Measurements from ENCODE around the gene STARD3.
A peak's percentile ranks its signal among the peaks of the same experiment; 100 is the strongest.

Gene STARD3

GRCh38 chr17:39638317-39638716 lies 1.4 kb downstream of the STARD3 start:
- DNase-seq (ENCODE audit: low read depth in 2 of 2), result no peak

GRCh38 chr17:39639043-39639442 lies 2.1 kb downstream of the STARD3 start:
- DNase-seq (ENCODE audit: low read depth in 2 of 2), result no peak

- DNase-seq (ENCODE audit: low read depth in 2 of 2), result no peak
Observed at GRCh38 chr17:39639566-39640458, 2.9 kb downstream of the STARD3 start.

- DNase-seq (ENCODE audit: low read depth in 2 of 2), result no peak
Observed at GRCh38 chr17:39640591-39641031, 3.7 kb downstream of the STARD3 start.

- DNase-seq (ENCODE audit: low read depth in 2 of 2), result no peak
Observed at GRCh38 chr17:39641097-39641496, 4.2 kb downstream of the STARD3 start.

GRCh38 chr17:39641883-39642282 lies 4.9 kb downstream of the STARD3 start:
- no peak for DNase-seq (ENCODE audit: low read depth in 2 of 2)

GRCh38 chr17:39642291-39643074 lies 5.5 kb downstream of the STARD3 start:
- DNase-seq (ENCODE audit: low read depth in 2 of 2), result no peak

- DNase-seq (ENCODE audit: low read depth in 2 of 2), result no peak
Observed at GRCh38 chr17:39643271-39643670, 6.3 kb downstream of the STARD3 start.

GRCh38 chr17:39647256-39647655 lies 10.3 kb downstream of the STARD3 start:
- DNase-seq (ENCODE audit: low read depth in 2 of 2), result no peak

- no peak for DNase-seq (ENCODE audit: low read depth in 2 of 2)
Observed at GRCh38 chr17:39648616-39649366, 11.8 kb downstream of the STARD3 start.

- no peak for DNase-seq (ENCODE audit: low read depth in 2 of 2)
Observed at GRCh38 chr17:39650121-39650579, 13.2 kb downstream of the STARD3 start.

- no peak for DNase-seq (ENCODE audit: low read depth in 2 of 2)
Observed at GRCh38 chr17:39651923-39652586, 15.1 kb downstream of the STARD3 start.

GRCh38 chr17:39652587-39653315 lies 15.8 kb downstream of the STARD3 start:
- DNase-seq (ENCODE audit: low read depth in 2 of 2), result no peak

GRCh38 chr17:39653316-39653661 lies 16.3 kb downstream of the STARD3 start:
- DNase-seq (ENCODE audit: low read depth in 2 of 2), result no peak

GRCh38 chr17:39653662-39654331 lies 16.9 kb downstream of the STARD3 start:
- peak; percentile 41 to 64 for DNase-seq (ENCODE audit: low read depth in 2 of 2)

GRCh38 chr17:39655105-39655504 lies 18.2 kb downstream of the STARD3 start:
- DNase-seq (ENCODE audit: low read depth in 2 of 2), result no peak

- DNase-seq (ENCODE audit: low read depth in 2 of 2), result no peak
Observed at GRCh38 chr17:39658346-39658745, 21.4 kb downstream of the STARD3 start.

- no peak for DNase-seq (ENCODE audit: low read depth in 2 of 2)
Observed at GRCh38 chr17:39658760-39659159, 21.8 kb downstream of the STARD3 start.

- no peak for DNase-seq (ENCODE audit: low read depth in 2 of 2)
Observed at GRCh38 chr17:39659279-39660010, 22.5 kb downstream of the STARD3 start.

GRCh38 chr17:39660011-39660360 lies 23.0 kb downstream of the STARD3 start:
- DNase-seq (ENCODE audit: low read depth in 2 of 2), result no peak
